ENCODE measurements around the gene BAZ1B.

DNA sequence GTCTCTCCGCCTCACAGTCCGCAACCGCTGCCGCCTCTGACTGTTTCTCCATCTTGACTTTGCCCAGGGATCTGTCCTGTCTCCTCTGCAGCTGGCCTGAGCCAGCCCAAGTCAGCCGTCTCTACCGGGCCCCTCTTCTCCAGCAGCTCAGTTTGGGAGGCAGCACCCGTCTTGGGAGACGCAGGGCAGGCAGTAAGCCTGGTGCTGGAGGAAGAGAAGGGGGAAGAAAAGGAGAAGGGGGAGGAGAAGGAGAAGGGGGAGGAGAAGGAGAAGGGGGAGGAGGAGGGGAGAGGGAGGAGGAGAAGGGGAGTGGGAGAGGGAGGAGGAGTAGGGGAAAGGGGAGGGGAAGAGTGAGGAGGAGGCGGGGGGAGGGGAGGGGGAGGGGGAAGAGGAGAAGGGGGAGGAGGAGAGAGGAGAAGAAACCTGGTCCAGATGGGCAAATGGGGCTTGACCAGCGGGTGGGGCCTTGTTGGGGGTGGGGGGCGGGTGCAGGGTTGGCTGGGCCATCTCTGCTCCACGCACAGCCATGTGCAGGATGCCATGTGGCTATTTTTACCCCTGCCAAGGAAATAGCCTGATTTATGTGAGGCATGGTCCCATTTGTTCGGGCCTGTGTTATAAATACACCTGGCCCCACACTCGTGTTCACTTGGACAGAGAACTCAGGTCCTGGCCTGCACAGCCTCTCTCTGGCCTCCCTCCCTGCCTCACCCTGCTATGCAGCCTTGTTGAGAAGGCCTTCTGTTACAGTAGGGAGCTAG is 124.4 kb downstream of the BAZ1B start:
- TF ChIP-seq, protein P1, sequence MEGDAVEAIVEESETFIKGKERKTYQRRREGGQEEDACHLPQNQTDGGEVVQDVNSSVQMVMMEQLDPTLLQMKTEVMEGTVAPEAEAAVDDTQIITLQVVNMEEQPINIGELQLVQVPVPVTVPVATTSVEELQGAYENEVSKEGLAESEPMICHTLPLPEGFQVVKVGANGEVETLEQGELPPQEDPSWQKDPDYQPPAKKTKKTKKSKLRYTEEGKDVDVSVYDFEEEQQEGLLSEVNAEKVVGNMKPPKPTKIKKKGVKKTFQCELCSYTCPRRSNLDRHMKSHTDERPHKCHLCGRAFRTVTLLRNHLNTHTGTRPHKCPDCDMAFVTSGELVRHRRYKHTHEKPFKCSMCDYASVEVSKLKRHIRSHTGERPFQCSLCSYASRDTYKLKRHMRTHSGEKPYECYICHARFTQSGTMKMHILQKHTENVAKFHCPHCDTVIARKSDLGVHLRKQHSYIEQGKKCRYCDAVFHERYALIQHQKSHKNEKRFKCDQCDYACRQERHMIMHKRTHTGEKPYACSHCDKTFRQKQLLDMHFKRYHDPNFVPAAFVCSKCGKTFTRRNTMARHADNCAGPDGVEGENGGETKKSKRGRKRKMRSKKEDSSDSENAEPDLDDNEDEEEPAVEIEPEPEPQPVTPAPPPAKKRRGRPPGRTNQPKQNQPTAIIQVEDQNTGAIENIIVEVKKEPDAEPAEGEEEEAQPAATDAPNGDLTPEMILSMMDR (IDR thresholded peaks at IDR 0.05), result no peak
- no peak for TF ChIP-seq POLR2A (IDR thresholded peaks at IDR 0.05)

All from body of pancreas (tissue), 4 donors.